GM23248 (cell line): Measurements from ENCODE around the gene INPP5A. TPM values are rescaled to one million over a fixed set of nuclear protein-coding genes. Genes with fewer than 3 reads are reported as not detected.
"Not testable (repeated sequence)": the region's sequence is repeated elsewhere in the genome, so short reads cannot be mapped to it uniquely, and the experiment has no call there.

Source experiments
- DNase-seq: peaks from one replicate; pipeline ENCODE4 v3.0.0-alpha.2; 2015
- H2AFZ ChIP-seq: fragments of 200-600 bp; sonication (generic); 2 replicates; pipeline ENCODE4 v1.6.1; 2016; ENCODE audit warnings: antibody characterized with exemption
- H3F3A ChIP-seq: fragments of 200-600 bp; sonication (generic); 2 replicates; pipeline ENCODE4 v1.6.1; 2016; ENCODE audit warnings: mild to moderate bottlenecking, antibody characterized with exemption, mixed run types; ENCODE audit not compliant: insufficient read depth
- H3K27ac ChIP-seq: fragments of 200-600 bp; sonication (generic); 2 replicates; pipeline ENCODE4 v1.5.1; 2016; ENCODE audit warnings: mild to moderate bottlenecking
- H3K27me3 ChIP-seq: fragments of 200-600 bp; sonication (generic); replicated peaks from 2 replicates; pipeline ENCODE4 v1.6.1; 2016; ENCODE audit warnings: mild to moderate bottlenecking; ENCODE audit not compliant: insufficient read depth
- H3K36me3 ChIP-seq: fragments of 200-600 bp; sonication (generic); 2 replicates; pipeline ENCODE4 v1.6.1; 2016; ENCODE audit warnings: low read depth, mild to moderate bottlenecking
- H3K4me1 ChIP-seq: fragments of 200-600 bp; sonication (generic); 2 replicates; pipeline ENCODE4 v1.6.1; 2016; ENCODE audit warnings: mild to moderate bottlenecking; ENCODE audit not compliant: insufficient read depth
- H3K4me2 ChIP-seq: fragments of 200-600 bp; sonication (generic); one replicate; pipeline ENCODE4 v1.6.1; 2016; ENCODE audit warnings: mild to moderate bottlenecking; ENCODE audit not compliant: unreplicated experiment
- H3K4me3 ChIP-seq: fragments of 200-600 bp; sonication (generic); 2 replicates; pipeline ENCODE4 v1.5.1; 2016; ENCODE audit warnings: mild to moderate bottlenecking
- H3K79me2 ChIP-seq: fragments of 200-600 bp; sonication (generic); 2 replicates; pipeline ENCODE4 v1.6.1; 2016; ENCODE audit warnings: mild to moderate bottlenecking; ENCODE audit not compliant: insufficient read depth
- H3K9ac ChIP-seq: fragments of 200-600 bp; sonication (generic); 2 replicates; pipeline ENCODE4 v1.6.1; 2016; ENCODE audit warnings: mild to moderate bottlenecking
- H3K9me2 ChIP-seq: fragments of 200-600 bp; sonication (generic); 2 replicates; pipeline ENCODE4 v1.6.1; 2016; ENCODE audit warnings: mixed run types, mild to moderate bottlenecking, moderate library complexity; ENCODE audit not compliant: insufficient read depth
- H3K9me3 ChIP-seq: fragments of 200-600 bp; sonication (generic); one replicate; pipeline ENCODE4 v1.6.1; 2017; ENCODE audit warnings: low read depth
- H4K20me1 ChIP-seq: fragments of 200-600 bp; sonication (generic); 2 replicates; pipeline ENCODE4 v1.6.0; 2016; ENCODE audit not compliant: insufficient read depth
- EZH2 ChIP-seq: fragments of 200-600 bp; sonication (generic); IDR thresholded peaks from 2 replicates; pipeline ENCODE4 v1.6.1; 2018; ENCODE audit warnings: antibody characterized with exemption, mild to moderate bottlenecking; ENCODE audit not compliant: insufficient read depth, poor library complexity, severe bottlenecking
- EZH2phosphoT487 ChIP-seq: fragments of 200-600 bp; sonication (generic); IDR thresholded peaks from 2 replicates; pipeline ENCODE4 v1.6.1; 2018; ENCODE audit warnings: antibody characterized with exemption, moderate library complexity, mild to moderate bottlenecking, low read depth; ENCODE audit not compliant: insufficient read depth
- WGBS, 2 experiments: methylation state at CpG; one replicate each; pipeline ENCODE4 v1.1.6; 2015 to 2017; ENCODE audit warnings: low lambda C conversion rate in 2 of 2, low coverage in 1 of 2; ENCODE audit errors: missing lambda C conversion rate in 2 of 2; 5-methylcytosine and 5-hydroxymethylcytosine counted together
- in situ Hi-C: fragments of 300-500 bp; cut with MboI; formaldehyde crosslinking; loops from 2 replicates; pipeline ENCODE4 v1.15.0; 2020
- polyA plus RNA-seq: library from polyadenylated mRNA; unstranded; fragments of >200 nt; fragmentation: Nextera tagmentation; extraction: Ambion mirVana; gene quantifications from 2 replicates; pipeline ENCODE4 v1.2.1, GENCODE V29; 2016
- total RNA-seq: library from RNA; depleted of rRNA; stranded (reverse); fragments of >200 nt; shearing (Covaris generic); gene quantifications from 2 replicates; pipeline ENCODE4 v1.2.3, GENCODE V29; 2014

INPP5A gene
- total and polyA plus RNA-seq, 2 experiments from 2014 or later, result 2.3 to 35.2 TPM

- H3K27ac ChIP-seq, result no peak overlapping the region
- H4K20me1 ChIP-seq, result no peaks in the 10 kb centered on the region
- H3K9me2 ChIP-seq, result no peaks in the 10 kb centered on the region
- in situ Hi-C loops, result no loop called here
- TF ChIP-seq EZH2phosphoT487 (no peak), EZH2 (no peak)
- no peaks in the 10 kb centered on the region for H3F3A ChIP-seq
- 78 to 79% methylated on average over 11 of the region's 11 CpGs for WGBS, 2 experiments
- H3K9me3 ChIP-seq, result no peaks in the 10 kb centered on the region
- no peak overlapping the region for H2AFZ ChIP-seq
- H3K4me1 ChIP-seq, result peaks cover 10% of the 10 kb centered on the region; the same call in 1 of the 2 replicates
- no peaks in the 10 kb centered on the region for H3K27me3 ChIP-seq
- H3K36me3 ChIP-seq, result no peaks in the 10 kb centered on the region
- H3K79me2 ChIP-seq, result peaks cover 98% of the 10 kb centered on the region
- no peak overlapping the region for H3K9ac ChIP-seq
- DNase-seq, result no peak
- no peak overlapping the region for H3K4me2 ChIP-seq
- no peak overlapping the region for H3K4me3 ChIP-seq
These were observed 57.4 kb downstream of the INPP5A start for GRCh38 chr10:132595021-132595420.

- Histone ChIP-seq H3K27ac (no peak overlapping the region), H3K4me1 (peaks cover 10% of the 10 kb centered on the region; the same call in 1 of the 2 replicates), H3K79me2 (peaks cover 98% of the 10 kb centered on the region), H4K20me1 (no peaks in the 10 kb centered on the region), H2AFZ (no peak overlapping the region), H3K4me2 (no peak overlapping the region), H3K9me3 (no peaks in the 10 kb centered on the region), H3K27me3 (no peaks in the 10 kb centered on the region), H3K9me2 (no peaks in the 10 kb centered on the region), H3F3A (no peaks in the 10 kb centered on the region), H3K4me3 (no peak overlapping the region), H3K36me3 (no peaks in the 10 kb centered on the region), H3K9ac (no peak overlapping the region)
- no peak for DNase-seq
- WGBS, 2 experiments, result 73 to 74% methylated on average over 7 of the region's 7 CpGs
- TF ChIP-seq EZH2, result no peak
- TF ChIP-seq EZH2phosphoT487, result no peak
- in situ Hi-C loops, result no loop called here
These were observed 58.3 kb downstream of the INPP5A start for GRCh38 chr10:132595854-132596253.

- no peaks in the 10 kb centered on the region for H3K4me1 ChIP-seq
- 81 to 87% methylated on average over 15 to 21 of the region's 21 CpGs for WGBS, 2 experiments
- H3K4me3 ChIP-seq, result no peak overlapping the region
- no peak overlapping the region for H3K4me2 ChIP-seq
- H3K9ac ChIP-seq, result no peak overlapping the region
- no peak for TF ChIP-seq EZH2
- in situ Hi-C loops, result no loop called here
- H3K9me3 ChIP-seq, result no peaks in the 10 kb centered on the region
- H3F3A ChIP-seq, result no peaks in the 10 kb centered on the region
- no peaks in the 10 kb centered on the region for H3K9me2 ChIP-seq
- no peaks in the 10 kb centered on the region for H3K27me3 ChIP-seq
- H4K20me1 ChIP-seq, result no peaks in the 10 kb centered on the region
- H3K79me2 ChIP-seq, result peaks cover 100% of the 10 kb centered on the region
- H3K27ac ChIP-seq, result no peak overlapping the region
- DNase-seq, result no peak
- no peak overlapping the region for H2AFZ ChIP-seq
- no peaks in the 10 kb centered on the region for H3K36me3 ChIP-seq
These were observed 59.2 kb downstream of the INPP5A start for GRCh38 chr10:132596742-132597279.

- Histone ChIP-seq H3K27ac (no peak overlapping the region), H3K4me1 (no peaks in the 10 kb centered on the region), H3K4me3 (no peak overlapping the region), H3K36me3 (no peaks in the 10 kb centered on the region), H3K9ac (no peak overlapping the region), H3K9me3 (no peaks in the 10 kb centered on the region), H3K27me3 (no peaks in the 10 kb centered on the region), H3K9me2 (no peaks in the 10 kb centered on the region), H3K79me2 (peaks cover 100% of the 10 kb centered on the region), H3F3A (no peaks in the 10 kb centered on the region), H4K20me1 (no peaks in the 10 kb centered on the region), H2AFZ (no peak overlapping the region), H3K4me2 (no peak overlapping the region)
- in situ Hi-C loops, result no loop called here
- TF ChIP-seq EZH2, result no peak
- TF ChIP-seq EZH2phosphoT487, result no peak
- DNase-seq, result no peak
- 93 to 95% methylated on average over 15 to 21 of the region's 21 CpGs for WGBS, 2 experiments
These were observed 60.1 kb downstream of the INPP5A start for GRCh38 chr10:132597654-132598053.

- H3K9ac ChIP-seq, H3K36me3 ChIP-seq, H3F3A ChIP-seq, H3K27ac ChIP-seq, H3K4me2 ChIP-seq, H3K4me3 ChIP-seq, H3K4me1 ChIP-seq, H3K9me3 ChIP-seq, H4K20me1 ChIP-seq, H3K27me3 ChIP-seq, DNase-seq, H3K9me2 ChIP-seq, in situ Hi-C loops, H2AFZ ChIP-seq: not testable (repeated sequence)
- WGBS, 2 experiments, result 94 to 95% methylated on average over 9 of the region's 9 CpGs
- peaks cover 95% of the 10 kb centered on the region for H3K79me2 ChIP-seq
These were observed 61.5 kb downstream of the INPP5A start for GRCh38 chr10:132599023-132599618.
